HUDEP-2 (cell line): ENCODE results near the gene ATP5PB.
A peak's percentile ranks its signal among the peaks of the same experiment; 100 is the strongest.

ENCODE experiments used
- DNase-seq, 76 experiments: peaks; one replicate each; lab custom pipeline; 2025; ENCODE audit not compliant: unreplicated experiment in 76 of 76; lab: John Stamatoyannopoulos, UW

ATP5PB gene

GRCh38 chr1:111474106-111474505, 24.8 kb downstream of the ATP5PB start:
- no peak for DNase-seq

DNA sequence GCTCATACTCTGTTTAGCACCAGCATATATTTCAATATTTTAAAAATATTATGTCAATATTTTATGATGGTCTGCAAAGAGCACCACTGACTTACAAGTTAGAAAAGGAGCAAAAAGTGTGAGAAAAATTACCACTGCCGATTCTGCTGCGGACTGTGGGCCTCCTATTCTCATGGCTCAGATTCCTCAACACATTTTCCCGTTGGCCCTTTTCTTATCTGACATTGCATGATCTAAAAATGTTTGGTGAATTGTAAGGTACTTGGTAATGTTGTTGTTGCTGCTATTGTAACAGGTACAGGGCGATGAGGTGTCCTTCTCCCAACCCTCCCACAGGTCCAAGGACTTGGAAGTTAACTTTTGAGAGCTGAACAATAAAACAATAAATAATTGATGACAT, 25.3 kb downstream of the ATP5PB start:
- no peak for DNase-seq

GRCh38 chr1:111475701-111476100, 26.4 kb downstream of the ATP5PB start:
- DNase-seq, result no peak

- DNase-seq, result no peak
Measured at GRCh38 chr1:111476214-111476613, 26.9 kb downstream of the ATP5PB start.

- peak in 1 of 76 experiments; percentile 11 for DNase-seq
Measured at GRCh38 chr1:111476761-111477309, 27.6 kb downstream of the ATP5PB start.

DNA sequence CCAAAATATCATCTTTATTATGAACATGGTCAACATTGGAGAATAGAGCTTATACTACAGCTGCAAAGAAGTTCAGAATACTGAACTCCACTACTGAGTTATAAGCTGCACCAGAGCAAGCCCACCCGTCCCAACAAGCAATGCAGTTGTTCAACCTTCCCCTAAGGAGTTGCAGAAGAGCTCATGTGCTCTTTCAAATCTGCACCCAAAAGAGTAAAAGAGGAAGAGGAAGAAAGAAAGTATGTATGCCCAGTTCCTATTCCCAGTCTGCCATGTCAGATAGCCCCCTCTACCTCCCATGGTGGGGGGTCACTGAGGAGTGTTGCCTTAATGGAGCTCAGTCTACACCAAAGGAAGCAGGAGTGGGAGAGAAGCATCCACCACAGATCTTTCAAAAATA, 31.4 kb downstream of the ATP5PB start:
- DNase-seq, result no peak

GRCh38 chr1:111481387-111482221, 32.3 kb downstream of the ATP5PB start:
- peak in 64 of 76 experiments; percentile 7 to 76 (median 51) for DNase-seq

- DNase-seq, result no peak
Measured at GRCh38 chr1:111483166-111483565, 33.9 kb downstream of the ATP5PB start.

- no peak for DNase-seq
Measured at GRCh38 chr1:111483876-111484275, 34.6 kb downstream of the ATP5PB start.

- no peak for DNase-seq
Measured at GRCh38 chr1:111484391-111485026, 35.2 kb downstream of the ATP5PB start.

DNA sequence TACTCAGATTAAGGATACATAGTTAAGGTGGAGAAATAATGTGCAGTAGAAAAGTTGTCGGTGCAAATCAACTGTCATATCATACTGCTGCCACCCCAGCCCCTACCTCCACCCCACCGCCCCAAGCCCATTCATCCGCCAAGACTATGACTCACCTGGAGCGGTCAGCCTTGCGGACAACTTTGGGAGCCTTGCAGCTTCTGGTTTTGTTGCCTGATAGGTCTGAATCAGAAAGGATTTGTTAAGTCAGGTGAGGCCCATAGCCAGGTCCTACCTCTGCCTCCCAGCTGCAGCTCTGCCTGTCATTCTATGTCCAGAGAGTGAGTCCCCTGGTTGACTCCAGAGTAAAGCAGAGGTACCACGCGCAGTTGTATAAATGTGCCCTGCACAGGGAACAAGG, 37.2 kb downstream of the ATP5PB start:
- no peak for DNase-seq

DNA sequence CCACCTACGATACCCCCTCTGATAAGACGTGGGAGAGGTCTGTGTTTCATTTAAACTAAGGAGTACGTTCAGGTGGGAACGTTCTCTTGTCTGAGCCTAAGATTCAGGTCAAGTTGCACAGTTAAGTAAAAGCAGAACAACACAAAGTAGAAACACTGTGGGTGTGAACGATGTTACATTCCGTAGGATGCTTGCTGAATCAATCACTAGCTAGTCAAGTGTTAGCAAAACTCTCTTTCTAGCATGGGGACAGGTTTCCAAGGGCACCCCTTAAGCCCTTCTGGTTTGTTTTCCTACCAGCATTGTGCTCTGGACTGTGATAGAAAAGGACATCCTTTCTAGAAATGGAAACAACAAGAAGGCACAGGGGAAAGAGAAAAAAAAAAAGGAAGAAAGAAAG, 37.9 kb downstream of the ATP5PB start:
- no peak for DNase-seq

DNA sequence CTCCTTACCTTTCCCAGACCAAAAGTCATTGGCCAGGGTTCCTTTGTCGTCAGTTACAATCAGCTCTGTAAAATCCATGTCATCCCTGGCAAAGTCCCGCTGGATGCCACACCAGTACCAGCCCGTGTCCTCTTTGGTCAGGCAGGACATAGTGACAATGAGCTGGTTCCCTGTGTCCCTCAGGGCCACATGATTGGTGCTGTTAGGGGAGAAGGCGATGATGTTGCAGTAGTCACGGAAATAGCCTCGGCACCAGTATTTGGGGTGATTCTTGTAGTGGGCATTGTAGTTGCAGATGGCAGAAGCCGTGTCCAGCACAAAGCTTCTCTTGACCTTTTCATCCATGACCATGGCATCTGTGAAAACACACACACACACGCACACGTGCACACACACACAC, 39.4 kb downstream of the ATP5PB start:
- DNase-seq, result no peak

DNA sequence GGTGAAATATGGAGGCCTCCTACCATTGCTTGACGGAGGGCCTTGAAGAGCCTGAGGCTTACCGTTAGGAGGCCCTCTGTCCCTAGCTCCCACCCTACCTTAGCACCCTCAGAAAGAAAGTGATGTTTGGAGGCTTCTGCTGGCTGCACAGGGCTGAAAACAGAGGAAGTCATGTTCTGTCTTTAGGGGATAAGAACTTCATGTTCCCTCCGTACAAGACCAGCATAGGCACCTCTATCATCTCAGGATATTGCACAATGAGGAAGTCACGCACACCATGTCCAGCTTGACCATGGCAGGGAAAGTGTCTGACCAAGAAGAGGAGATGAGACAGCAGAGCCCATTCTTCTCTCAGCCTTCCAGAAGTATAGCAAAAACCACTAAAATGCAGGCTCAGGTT, 40.3 kb downstream of the ATP5PB start:
- DNase-seq, result no peak

- DNase-seq, result no peak
Measured at GRCh38 chr1:111490220-111490619, 41.0 kb downstream of the ATP5PB start.

DNA sequence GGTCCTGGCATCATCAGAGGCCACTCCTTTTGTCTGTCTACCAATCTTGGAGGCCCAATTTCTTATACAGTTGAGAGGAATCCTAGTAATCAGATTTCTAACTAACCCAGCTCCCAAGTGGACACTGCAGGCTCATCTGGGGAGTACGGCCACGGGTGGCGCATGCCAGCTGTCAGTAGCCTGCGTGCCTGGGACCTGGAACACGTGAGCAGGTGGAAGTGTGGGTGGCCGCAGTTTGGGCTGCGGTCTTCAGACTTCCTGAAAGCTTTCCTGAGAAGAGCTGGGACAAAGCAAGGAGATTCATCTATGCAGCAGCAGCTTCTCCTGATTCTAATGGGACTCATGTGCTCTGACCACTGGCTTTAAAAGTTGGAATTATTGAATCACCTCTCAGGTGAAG, 41.8 kb downstream of the ATP5PB start:
- no peak for DNase-seq

DNA sequence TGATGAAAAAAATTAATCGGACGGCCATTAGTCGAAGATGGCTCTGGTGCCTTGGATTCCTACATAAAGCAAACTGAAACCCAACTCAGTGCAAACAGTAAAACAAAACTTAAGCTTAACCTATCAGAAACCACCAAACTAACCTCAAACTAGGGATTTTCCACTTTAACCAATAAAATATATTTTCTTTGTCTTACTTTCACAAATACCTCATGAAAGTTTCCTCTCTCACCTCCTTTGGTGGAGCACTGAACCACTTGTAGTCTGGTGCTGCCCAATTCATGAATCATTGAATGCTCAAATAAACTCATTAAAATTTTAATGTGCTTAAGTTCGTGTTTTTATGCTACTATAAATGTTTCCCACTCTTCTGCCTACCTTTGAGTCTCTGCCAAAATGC, 47.1 kb downstream of the ATP5PB start:
- DNase-seq, result no peak

- DNase-seq, result no peak
Measured at GRCh38 chr1:111497592-111497991, 48.3 kb downstream of the ATP5PB start.

- DNase-seq, result no peak
Measured at GRCh38 chr1:111499026-111499785, 49.9 kb downstream of the ATP5PB start.

DNA sequence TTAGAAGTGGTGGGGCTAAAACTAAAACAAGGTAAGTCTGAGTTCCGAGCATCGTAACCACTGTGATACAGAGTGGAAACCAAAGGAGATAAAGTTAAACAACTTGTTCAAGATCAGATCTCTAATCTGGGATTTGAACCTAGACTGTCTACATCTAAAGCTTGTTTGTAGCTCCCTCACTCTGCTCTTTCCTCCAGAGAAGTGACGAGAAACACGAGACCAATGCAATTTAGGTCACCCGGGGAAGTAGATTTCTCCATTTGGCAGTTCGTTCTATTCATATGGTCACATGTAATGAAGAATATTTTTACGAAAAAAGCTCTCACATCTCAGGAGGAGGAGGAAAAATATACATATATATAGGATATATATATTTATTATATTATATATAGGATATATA, 52.4 kb downstream of the ATP5PB start:
- no peak for DNase-seq

- DNase-seq, result peak in 8 of 76 experiments; percentile 3 to 27 (median 21)
Measured at GRCh38 chr1:111503585-111504060, 54.4 kb downstream of the ATP5PB start, which contains the start of the genes ADORA3 and TMIGD3. ADORA3 (minus strand) TSS chr1:111503633; CDS start chr1:111503354, 279 bp downstream. TMIGD3 (minus strand) TSS chr1:111503633; CDS start chr1:111503354, 279 bp downstream.
